HepG2 (cell line): ENCODE data around the gene DUSP8. TPM values are rescaled to one million over a fixed set of nuclear protein-coding genes. Genes with fewer than 3 reads are reported as not detected.

Experiments
- CHD2 ChIP-seq: IDR thresholded peaks from 2 replicates; pipeline ENCODE4 v1.6.1; 2011; ENCODE audit warnings: low read depth, low read length, improper control_type of control experiment
- FOXA3 ChIP-seq: IDR thresholded peaks from 2 replicates; pipeline ENCODE4 v1.6.1; 2016; ENCODE audit warnings: missing genetic modification reagents, missing compliant biosample characterization
- FOXM1 ChIP-seq: sonication (generic); formaldehyde crosslinking; IDR thresholded peaks from 2 replicates; pipeline ENCODE4 v1.5.0; 2020; ENCODE audit warnings: missing genetic modification reagents
- NCOR1 ChIP-seq: fragments of 200-600 bp; sonication (generic); IDR thresholded peaks from 2 replicates; pipeline ENCODE4 v1.7.0; 2017; ENCODE audit warnings: antibody characterized with exemption, low read length, borderline replicate concordance
- TBX2 ChIP-seq: sonication (generic); formaldehyde crosslinking; IDR thresholded peaks from 2 replicates; pipeline ENCODE4 v1.5.0; 2020; ENCODE audit warnings: missing genetic modification reagents, mild to moderate bottlenecking, borderline replicate concordance
- TRIM24 ChIP-seq: sonication (generic); formaldehyde crosslinking; IDR thresholded peaks from 2 replicates; pipeline ENCODE4 v1.8.0; 2022; ENCODE audit warnings: mild to moderate bottlenecking, missing genetic modification reagents
- ZNF549 ChIP-seq: sonication (generic); formaldehyde crosslinking; IDR thresholded peaks from 2 replicates; pipeline ENCODE4 v1.5.0; 2020; ENCODE audit warnings: missing genetic modification reagents
- ZNF570 ChIP-seq: sonication (generic); formaldehyde crosslinking; IDR thresholded peaks from 2 replicates; pipeline ENCODE4 v1.4.0; 2020; ENCODE audit warnings: mild to moderate bottlenecking, missing genetic modification reagents, borderline replicate concordance
- polyA plus RNA-seq, 8 experiments: library from polyadenylated mRNA; depleted of rRNA in 3 of 8; stranded (reverse) in 7 of 8; unstranded in 1 of 8; fragments of >200 nt; fragmentation: Illumina TruSeq in 4 of 8; extraction: Trizol in 4 of 8; gene quantifications; 2 replicates each; pipeline versions ENCODE4 v1.2.1 to v1.2.3, GENCODE V29; 2011 to 2016; ENCODE audit warnings: low read depth in 4 of 8, missing spikeins in 1 of 8, mixed read lengths in 1 of 8; ENCODE audit not compliant: insufficient read depth in 1 of 8
- total RNA-seq, 5 experiments: library from RNA; depleted of rRNA; stranded (reverse); fragments of >200 nt; fragmentation: Illumina TruSeq; extraction: Trizol; gene quantifications; 2 replicates each; pipeline ENCODE4 v1.2.3, GENCODE V29; 2016; ENCODE audit warnings: low read depth in 1 of 5
- TF ChIP-seq, protein P1 (sequence below): IDR thresholded peaks from 2 replicates; pipeline ENCODE4 v1.6.1; 2016; ENCODE audit warnings: low read depth, control low read depth
- TF ChIP-seq, protein P2 (sequence below): sonication (generic); formaldehyde crosslinking; IDR thresholded peaks from 2 replicates; pipeline ENCODE4 v1.4.0; 2020; ENCODE audit warnings: missing genetic modification reagents
- TF ChIP-seq, protein P3 (sequence below): sonication (generic); formaldehyde crosslinking; IDR thresholded peaks from 2 replicates; pipeline ENCODE4 v1.5.1; 2020; ENCODE audit warnings: mild to moderate bottlenecking, missing genetic modification reagents, moderate library complexity
- TF ChIP-seq, protein P4 (sequence below): sonication (generic); formaldehyde crosslinking; IDR thresholded peaks from 2 replicates; pipeline ENCODE4 v1.4.0; 2020; ENCODE audit warnings: missing genetic modification reagents, mild to moderate bottlenecking, borderline replicate concordance
- TF ChIP-seq, protein P5 (sequence below): sonication (generic); formaldehyde crosslinking; IDR thresholded peaks from 2 replicates; pipeline ENCODE4 v1.4.0; 2020; ENCODE audit warnings: missing genetic modification reagents
- TF ChIP-seq, protein P6 (sequence below): sonication (generic); formaldehyde crosslinking; IDR thresholded peaks from 2 replicates; pipeline ENCODE4 v1.5.0; 2020; ENCODE audit warnings: mild to moderate bottlenecking, missing genetic modification reagents, moderate library complexity

Gene DUSP8
- total and polyA plus RNA-seq, 2 of the 13 experiments (the other 11 are each of a cell fraction or from before 2014, with no cell fraction given) = 1.8 to 8.0 TPM

DNA sequence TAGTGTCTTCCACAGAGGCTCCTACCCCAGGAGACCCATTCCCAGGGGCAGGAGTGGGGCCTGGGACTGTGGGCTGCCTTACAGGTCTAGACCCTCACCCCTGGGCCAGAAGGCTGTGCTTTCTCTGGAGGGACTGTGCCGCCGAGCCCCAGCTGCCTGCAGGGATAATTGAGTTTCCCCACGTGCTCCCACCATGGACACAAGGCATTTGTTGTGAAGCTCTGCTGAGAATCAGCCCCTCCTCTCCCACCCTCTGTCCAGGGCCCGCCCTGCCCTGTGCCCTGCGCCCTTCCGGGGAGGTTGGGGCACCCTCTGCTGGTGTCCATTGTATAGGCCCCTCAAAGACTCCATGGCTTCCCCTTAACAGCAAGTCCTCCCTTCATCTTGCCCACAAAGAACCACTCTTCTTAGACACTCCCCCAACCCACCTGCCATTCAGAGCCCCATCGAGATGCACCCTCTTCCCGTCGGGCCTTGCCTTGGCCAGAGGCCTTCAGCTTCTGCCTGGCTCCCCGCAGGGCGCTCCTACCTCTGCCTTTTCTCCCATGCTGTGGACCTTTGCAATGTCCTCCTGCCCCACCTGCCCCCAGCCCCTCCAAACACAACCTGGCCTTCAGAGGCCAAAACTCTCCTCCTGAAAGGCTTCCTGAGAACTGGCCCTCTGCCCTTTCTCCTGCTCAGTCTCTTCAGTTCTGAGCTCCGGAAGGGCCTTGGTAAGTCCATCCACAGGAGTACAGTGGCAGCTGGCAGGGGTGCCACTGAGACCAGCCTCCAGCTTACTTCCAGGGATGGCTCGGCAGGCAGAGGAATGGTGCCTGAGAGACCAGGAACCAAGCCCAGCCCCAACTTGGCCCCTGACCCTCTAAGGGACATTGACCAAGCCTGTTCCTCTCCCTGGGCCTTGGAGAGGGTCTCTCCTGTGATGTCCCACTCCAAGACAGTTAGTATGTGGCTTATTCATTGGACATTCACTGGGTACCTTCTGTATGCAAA lies 22.4 kb downstream of the DUSP8 start (continued):
- TF ChIP-seq ZNF570 (CRISPR knock-in tag) (no peak), CHD2 (no peak), TRIM24 (CRISPR knock-in tag) (no peak), TBX2 (CRISPR knock-in tag) (no peak), FOXM1 (CRISPR knock-in tag) (no peak), NCOR1 (no peak), FOXA3 (CRISPR knock-in tag) (no peak), ZNF549 (CRISPR knock-in tag) (no peak)
- TF ChIP-seq, protein P1, sequence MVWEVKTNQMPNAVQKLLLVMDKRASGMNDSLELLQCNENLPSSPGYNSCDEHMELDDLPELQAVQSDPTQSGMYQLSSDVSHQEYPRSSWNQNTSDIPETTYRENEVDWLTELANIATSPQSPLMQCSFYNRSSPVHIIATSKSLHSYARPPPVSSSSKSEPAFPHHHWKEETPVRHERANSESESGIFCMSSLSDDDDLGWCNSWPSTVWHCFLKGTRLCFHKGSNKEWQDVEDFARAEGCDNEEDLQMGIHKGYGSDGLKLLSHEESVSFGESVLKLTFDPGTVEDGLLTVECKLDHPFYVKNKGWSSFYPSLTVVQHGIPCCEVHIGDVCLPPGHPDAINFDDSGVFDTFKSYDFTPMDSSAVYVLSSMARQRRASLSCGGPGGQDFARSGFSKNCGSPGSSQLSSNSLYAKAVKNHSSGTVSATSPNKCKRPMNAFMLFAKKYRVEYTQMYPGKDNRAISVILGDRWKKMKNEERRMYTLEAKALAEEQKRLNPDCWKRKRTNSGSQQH (CRISPR knock-in tag) = no peak
- TF ChIP-seq, protein P2, sequence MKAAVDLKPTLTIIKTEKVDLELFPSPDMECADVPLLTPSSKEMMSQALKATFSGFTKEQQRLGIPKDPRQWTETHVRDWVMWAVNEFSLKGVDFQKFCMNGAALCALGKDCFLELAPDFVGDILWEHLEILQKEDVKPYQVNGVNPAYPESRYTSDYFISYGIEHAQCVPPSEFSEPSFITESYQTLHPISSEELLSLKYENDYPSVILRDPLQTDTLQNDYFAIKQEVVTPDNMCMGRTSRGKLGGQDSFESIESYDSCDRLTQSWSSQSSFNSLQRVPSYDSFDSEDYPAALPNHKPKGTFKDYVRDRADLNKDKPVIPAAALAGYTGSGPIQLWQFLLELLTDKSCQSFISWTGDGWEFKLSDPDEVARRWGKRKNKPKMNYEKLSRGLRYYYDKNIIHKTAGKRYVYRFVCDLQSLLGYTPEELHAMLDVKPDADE (CRISPR knock-in tag) = no peak
- TF ChIP-seq, protein P3, sequence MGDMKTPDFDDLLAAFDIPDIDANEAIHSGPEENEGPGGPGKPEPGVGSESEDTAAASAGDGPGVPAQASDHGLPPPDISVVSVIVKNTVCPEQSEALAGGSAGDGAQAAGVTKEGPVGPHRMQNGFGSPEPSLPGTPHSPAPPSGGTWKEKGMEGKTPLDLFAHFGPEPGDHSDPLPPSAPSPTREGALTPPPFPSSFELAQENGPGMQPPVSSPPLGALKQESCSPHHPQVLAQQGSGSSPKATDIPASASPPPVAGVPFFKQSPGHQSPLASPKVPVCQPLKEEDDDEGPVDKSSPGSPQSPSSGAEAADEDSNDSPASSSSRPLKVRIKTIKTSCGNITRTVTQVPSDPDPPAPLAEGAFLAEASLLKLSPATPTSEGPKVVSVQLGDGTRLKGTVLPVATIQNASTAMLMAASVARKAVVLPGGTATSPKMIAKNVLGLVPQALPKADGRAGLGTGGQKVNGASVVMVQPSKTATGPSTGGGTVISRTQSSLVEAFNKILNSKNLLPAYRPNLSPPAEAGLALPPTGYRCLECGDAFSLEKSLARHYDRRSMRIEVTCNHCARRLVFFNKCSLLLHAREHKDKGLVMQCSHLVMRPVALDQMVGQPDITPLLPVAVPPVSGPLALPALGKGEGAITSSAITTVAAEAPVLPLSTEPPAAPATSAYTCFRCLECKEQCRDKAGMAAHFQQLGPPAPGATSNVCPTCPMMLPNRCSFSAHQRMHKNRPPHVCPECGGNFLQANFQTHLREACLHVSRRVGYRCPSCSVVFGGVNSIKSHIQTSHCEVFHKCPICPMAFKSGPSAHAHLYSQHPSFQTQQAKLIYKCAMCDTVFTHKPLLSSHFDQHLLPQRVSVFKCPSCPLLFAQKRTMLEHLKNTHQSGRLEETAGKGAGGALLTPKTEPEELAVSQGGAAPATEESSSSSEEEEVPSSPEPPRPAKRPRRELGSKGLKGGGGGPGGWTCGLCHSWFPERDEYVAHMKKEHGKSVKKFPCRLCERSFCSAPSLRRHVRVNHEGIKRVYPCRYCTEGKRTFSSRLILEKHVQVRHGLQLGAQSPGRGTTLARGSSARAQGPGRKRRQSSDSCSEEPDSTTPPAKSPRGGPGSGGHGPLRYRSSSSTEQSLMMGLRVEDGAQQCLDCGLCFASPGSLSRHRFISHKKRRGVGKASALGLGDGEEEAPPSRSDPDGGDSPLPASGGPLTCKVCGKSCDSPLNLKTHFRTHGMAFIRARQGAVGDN (CRISPR knock-in tag) = peak; percentile 39
- TF ChIP-seq, protein P4, sequence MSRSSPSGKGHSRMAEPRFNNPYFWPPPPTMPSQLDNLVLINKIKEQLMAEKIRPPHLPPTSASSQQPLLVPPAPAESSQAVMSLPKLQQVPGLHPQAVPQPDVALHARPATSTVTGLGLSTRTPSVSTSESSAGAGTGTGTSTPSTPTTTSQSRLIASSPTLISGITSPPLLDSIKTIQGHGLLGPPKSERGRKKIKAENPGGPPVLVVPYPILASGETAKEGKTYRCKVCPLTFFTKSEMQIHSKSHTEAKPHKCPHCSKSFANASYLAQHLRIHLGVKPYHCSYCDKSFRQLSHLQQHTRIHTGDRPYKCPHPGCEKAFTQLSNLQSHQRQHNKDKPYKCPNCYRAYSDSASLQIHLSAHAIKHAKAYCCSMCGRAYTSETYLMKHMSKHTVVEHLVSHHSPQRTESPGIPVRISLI = no peak
- TF ChIP-seq, protein P5, sequence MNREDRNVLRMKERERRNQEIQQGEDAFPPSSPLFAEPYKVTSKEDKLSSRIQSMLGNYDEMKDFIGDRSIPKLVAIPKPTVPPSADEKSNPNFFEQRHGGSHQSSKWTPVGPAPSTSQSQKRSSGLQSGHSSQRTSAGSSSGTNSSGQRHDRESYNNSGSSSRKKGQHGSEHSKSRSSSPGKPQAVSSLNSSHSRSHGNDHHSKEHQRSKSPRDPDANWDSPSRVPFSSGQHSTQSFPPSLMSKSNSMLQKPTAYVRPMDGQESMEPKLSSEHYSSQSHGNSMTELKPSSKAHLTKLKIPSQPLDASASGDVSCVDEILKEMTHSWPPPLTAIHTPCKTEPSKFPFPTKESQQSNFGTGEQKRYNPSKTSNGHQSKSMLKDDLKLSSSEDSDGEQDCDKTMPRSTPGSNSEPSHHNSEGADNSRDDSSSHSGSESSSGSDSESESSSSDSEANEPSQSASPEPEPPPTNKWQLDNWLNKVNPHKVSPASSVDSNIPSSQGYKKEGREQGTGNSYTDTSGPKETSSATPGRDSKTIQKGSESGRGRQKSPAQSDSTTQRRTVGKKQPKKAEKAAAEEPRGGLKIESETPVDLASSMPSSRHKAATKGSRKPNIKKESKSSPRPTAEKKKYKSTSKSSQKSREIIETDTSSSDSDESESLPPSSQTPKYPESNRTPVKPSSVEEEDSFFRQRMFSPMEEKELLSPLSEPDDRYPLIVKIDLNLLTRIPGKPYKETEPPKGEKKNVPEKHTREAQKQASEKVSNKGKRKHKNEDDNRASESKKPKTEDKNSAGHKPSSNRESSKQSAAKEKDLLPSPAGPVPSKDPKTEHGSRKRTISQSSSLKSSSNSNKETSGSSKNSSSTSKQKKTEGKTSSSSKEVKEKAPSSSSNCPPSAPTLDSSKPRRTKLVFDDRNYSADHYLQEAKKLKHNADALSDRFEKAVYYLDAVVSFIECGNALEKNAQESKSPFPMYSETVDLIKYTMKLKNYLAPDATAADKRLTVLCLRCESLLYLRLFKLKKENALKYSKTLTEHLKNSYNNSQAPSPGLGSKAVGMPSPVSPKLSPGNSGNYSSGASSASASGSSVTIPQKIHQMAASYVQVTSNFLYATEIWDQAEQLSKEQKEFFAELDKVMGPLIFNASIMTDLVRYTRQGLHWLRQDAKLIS = no peak
- TF ChIP-seq, protein P6, sequence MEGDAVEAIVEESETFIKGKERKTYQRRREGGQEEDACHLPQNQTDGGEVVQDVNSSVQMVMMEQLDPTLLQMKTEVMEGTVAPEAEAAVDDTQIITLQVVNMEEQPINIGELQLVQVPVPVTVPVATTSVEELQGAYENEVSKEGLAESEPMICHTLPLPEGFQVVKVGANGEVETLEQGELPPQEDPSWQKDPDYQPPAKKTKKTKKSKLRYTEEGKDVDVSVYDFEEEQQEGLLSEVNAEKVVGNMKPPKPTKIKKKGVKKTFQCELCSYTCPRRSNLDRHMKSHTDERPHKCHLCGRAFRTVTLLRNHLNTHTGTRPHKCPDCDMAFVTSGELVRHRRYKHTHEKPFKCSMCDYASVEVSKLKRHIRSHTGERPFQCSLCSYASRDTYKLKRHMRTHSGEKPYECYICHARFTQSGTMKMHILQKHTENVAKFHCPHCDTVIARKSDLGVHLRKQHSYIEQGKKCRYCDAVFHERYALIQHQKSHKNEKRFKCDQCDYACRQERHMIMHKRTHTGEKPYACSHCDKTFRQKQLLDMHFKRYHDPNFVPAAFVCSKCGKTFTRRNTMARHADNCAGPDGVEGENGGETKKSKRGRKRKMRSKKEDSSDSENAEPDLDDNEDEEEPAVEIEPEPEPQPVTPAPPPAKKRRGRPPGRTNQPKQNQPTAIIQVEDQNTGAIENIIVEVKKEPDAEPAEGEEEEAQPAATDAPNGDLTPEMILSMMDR (CRISPR knock-in tag) = peak; percentile 55
